ES-I3 (cell line): ENCODE data around the gene GNAT1.
"Not testable (repeated sequence)": the region's sequence is repeated elsewhere in the genome, so short reads cannot be mapped to it uniquely, and the experiment has no call there.

Experiments used
- H3K36me3 ChIP-seq: 2 replicates; pipeline ENCODE4 v1.6.1; 2013; ENCODE audit warnings: mild to moderate bottlenecking, low read length, control low read depth, moderate library complexity; ENCODE audit not compliant: insufficient read depth
- H3K4me1 ChIP-seq: 2 replicates; pipeline ENCODE4 v1.6.1; 2013; ENCODE audit warnings: mild to moderate bottlenecking, control low read depth, low read length; ENCODE audit not compliant: insufficient read depth
- H3K9ac ChIP-seq: 2 replicates; pipeline ENCODE4 v1.6.1; 2013; ENCODE audit warnings: low read depth, mild to moderate bottlenecking, low read length, moderate library complexity
- H3K9me3 ChIP-seq: 2 replicates; pipeline ENCODE4 v1.6.1; 2013; ENCODE audit warnings: mild to moderate bottlenecking, low read length, moderate library complexity; ENCODE audit not compliant: control insufficient read depth, insufficient read depth

The GNAT1 gene

GRCh38 chr3:50220109-50220508 is 28.7 kb downstream of the GNAT1 start:
- H3K4me1 ChIP-seq, result no peaks in the 10 kb centered on the region; the same call in 1 of the 2 replicates
- no peak overlapping the region for H3K9ac ChIP-seq
- H3K36me3 ChIP-seq, result no peaks in the 10 kb centered on the region
- no peaks in the 10 kb centered on the region for H3K9me3 ChIP-seq

GRCh38 chr3:50221051-50221410 is 29.6 kb downstream of the GNAT1 start:
- Histone ChIP-seq H3K36me3 (no peaks in the 10 kb centered on the region), H3K4me1 (no peaks in the 10 kb centered on the region; the same call in 1 of the 2 replicates), H3K9ac (no peak overlapping the region), H3K9me3 (no peaks in the 10 kb centered on the region)

GRCh38 chr3:50221411-50222168 is 30.2 kb downstream of the GNAT1 start:
- H3K36me3 ChIP-seq, result no peaks in the 10 kb centered on the region
- H3K9me3 ChIP-seq, result no peaks in the 10 kb centered on the region
- no peaks in the 10 kb centered on the region; the same call in 1 of the 2 replicates for H3K4me1 ChIP-seq
- no peak overlapping the region; the same call in 1 of the 2 replicates for H3K9ac ChIP-seq

- Histone ChIP-seq H3K9ac (no peak overlapping the region), H3K4me1 (no peaks in the 10 kb centered on the region; the same call in 1 of the 2 replicates)
Measured at GRCh38 chr3:50222169-50222528, 30.7 kb downstream of the GNAT1 start.

GRCh38 chr3:50224639-50225038 is 33.2 kb downstream of the GNAT1 start:
- no peaks in the 10 kb centered on the region for H3K36me3 ChIP-seq
- H3K4me1 ChIP-seq, result peaks cover 10% of the 10 kb centered on the region
- H3K9ac ChIP-seq, result no peak overlapping the region
- no peaks in the 10 kb centered on the region for H3K9me3 ChIP-seq

More at GRCh38 chr3:50222169-50222528, 30.7 kb downstream of the GNAT1 start:
- Histone ChIP-seq H3K36me3 (no peaks in the 10 kb centered on the region), H3K9me3 (no peaks in the 10 kb centered on the region)

GRCh38 chr3:50226888-50227389 is 35.5 kb downstream of the GNAT1 start:
- Histone ChIP-seq H3K4me1 (peaks cover 10% of the 10 kb centered on the region), H3K9me3 (no peaks in the 10 kb centered on the region), H3K36me3 (no peaks in the 10 kb centered on the region), H3K9ac (peak overlapping the region; percentile 36)

GRCh38 chr3:50227390-50228183 is 36.2 kb downstream of the GNAT1 start:
- H3K4me1 ChIP-seq, result peaks cover 10% of the 10 kb centered on the region
- no peaks in the 10 kb centered on the region for H3K9me3 ChIP-seq
- H3K36me3 ChIP-seq, result no peaks in the 10 kb centered on the region
- H3K9ac ChIP-seq, result peak overlapping the region; percentile 78

- not testable (repeated sequence) for H3K9me3 ChIP-seq, H3K36me3 ChIP-seq
- Histone ChIP-seq H3K9ac (peak overlapping the region; percentile 78), H3K4me1 (peaks cover 10% of the 10 kb centered on the region)
Measured at GRCh38 chr3:50228184-50228763, 36.9 kb downstream of the GNAT1 start.

GRCh38 chr3:50229490-50229889 is 38.1 kb downstream of the GNAT1 start:
- no peak overlapping the region for H3K9ac ChIP-seq

GRCh38 chr3:50230104-50230793 is 38.8 kb downstream of the GNAT1 start:
- no peaks in the 10 kb centered on the region for H3K36me3 ChIP-seq
- peaks cover 10% of the 10 kb centered on the region for H3K4me1 ChIP-seq
- no peak overlapping the region for H3K9ac ChIP-seq
- no peaks in the 10 kb centered on the region for H3K9me3 ChIP-seq

More at GRCh38 chr3:50229490-50229889, 38.1 kb downstream of the GNAT1 start:
- no peaks in the 10 kb centered on the region for H3K36me3 ChIP-seq
- H3K4me1 ChIP-seq, result peaks cover 10% of the 10 kb centered on the region
- H3K9me3 ChIP-seq, result no peaks in the 10 kb centered on the region

- Histone ChIP-seq H3K9me3 (no peaks in the 10 kb centered on the region), H3K4me1 (peaks cover 10% of the 10 kb centered on the region), H3K36me3 (no peaks in the 10 kb centered on the region), H3K9ac (no peak overlapping the region)
Measured at GRCh38 chr3:50230794-50231125, 39.4 kb downstream of the GNAT1 start.

GRCh38 chr3:50231581-50231980 is 40.2 kb downstream of the GNAT1 start:
- Histone ChIP-seq H3K36me3 (no peaks in the 10 kb centered on the region), H3K4me1 (peaks cover 10% of the 10 kb centered on the region), H3K9ac (no peak overlapping the region), H3K9me3 (no peaks in the 10 kb centered on the region)

- Histone ChIP-seq H3K9me3 (no peaks in the 10 kb centered on the region), H3K4me1 (peaks cover 10% of the 10 kb centered on the region), H3K36me3 (no peaks in the 10 kb centered on the region), H3K9ac (no peak overlapping the region)
Measured at GRCh38 chr3:50232303-50232702, 40.9 kb downstream of the GNAT1 start.

- Histone ChIP-seq H3K9me3 (no peaks in the 10 kb centered on the region), H3K4me1 (peaks cover 10% of the 10 kb centered on the region), H3K36me3 (no peaks in the 10 kb centered on the region), H3K9ac (no peak overlapping the region)
Measured at GRCh38 chr3:50233176-50233575, 41.8 kb downstream of the GNAT1 start.
